AG04450 (cell line): ENCODE measurements around the gene CDS2. TPM values are rescaled to one million over a fixed set of nuclear protein-coding genes. Genes with fewer than 3 reads are reported as not detected.

Source experiments
- CTCF ChIA-PET: fragments of 300-600, 350-600 bp; formaldehyde crosslinking; extraction: SDS; loops from one replicate; lab custom pipeline; 2022; ENCODE audit warnings: antibody characterized with exemption, inconsistent platforms; lab: Charles Lee
- POLR2A ChIA-PET: fragments of 350-600 bp; formaldehyde crosslinking; extraction: SDS; loops from one replicate; lab custom pipeline; 2021; ENCODE audit warnings: antibody characterized with exemption, inconsistent platforms; lab: Yijun Ruan, JAX
- DNase-seq: peaks from one replicate; pipeline ENCODE4 v3.0.0-alpha.2; 2011; ENCODE audit warnings: low read depth, low spot score
- H3K27ac ChIP-seq: one replicate; pipeline ENCODE4 v1.5.1; 2012; ENCODE audit warnings: low read depth, low read length, control low read depth
- H3K27me3 ChIP-seq: one replicate; pipeline ENCODE4 v1.6.0; 2012; ENCODE audit warnings: low read length; ENCODE audit not compliant: control insufficient read depth, insufficient read depth
- H3K4me3 ChIP-seq: 2 replicates; pipeline ENCODE4 v1.5.1; 2011; ENCODE audit warnings: mild to moderate bottlenecking, low read depth, low read length, control low read depth
- H3K9me3 ChIP-seq: 2 replicates; pipeline ENCODE4 v1.5.1; 2012; ENCODE audit warnings: low read length; ENCODE audit not compliant: control insufficient read depth, insufficient read depth
- CTCF ChIP-seq: IDR thresholded peaks from 2 replicates; pipeline ENCODE4 v1.5.1; 2011; ENCODE audit warnings: low read depth, low read length, control low read depth, inconsistent platforms
- polyA plus RNA-seq: library from polyadenylated mRNA; depleted of rRNA; stranded (reverse); fragments of >200 nt; gene quantifications from 2 replicates; pipeline ENCODE4 v1.2.3, GENCODE V29; 2011

Gene CDS2
- polyA plus RNA-seq, 1 experiment: 48.7 TPM

GRCh38 chr20:5104479-5104878 is 22.3 kb upstream of the CDS2 start:
- Histone ChIP-seq H3K9me3 (no peaks in the 10 kb centered on the region), H3K4me3 (no peak overlapping the region), H3K27ac (no peak overlapping the region), H3K27me3 (no peaks in the 10 kb centered on the region)
- DNase-seq: no peak
- CTCF ChIA-PET: no interaction called here
- POLR2A ChIA-PET: no interaction called here
- no peak for TF ChIP-seq CTCF

- Histone ChIP-seq H3K9me3 (no peaks in the 10 kb centered on the region; the same call in 1 of the 2 replicates), H3K4me3 (no peak overlapping the region), H3K27me3 (no peaks in the 10 kb centered on the region), H3K27ac (no peak overlapping the region)
- TF ChIP-seq CTCF: no peak
- ChIA-PET POLR2A (no interaction called here), CTCF (interaction anchor here (1.4 kb wide), 1 partner anchor 83 kb away, joined by 6 read pairs; no protein-coding TSS in a partner anchor)
- no peak for DNase-seq
Observed at GRCh38 chr20:5109276-5109675, 17.5 kb upstream of the CDS2 start.

GRCh38 chr20:5113615-5113986 is 13.2 kb upstream of the CDS2 start:
- no peak for DNase-seq
- no peaks in the 10 kb centered on the region for H3K27me3 ChIP-seq
- no peaks in the 10 kb centered on the region; the same call in 1 of the 2 replicates for H3K9me3 ChIP-seq
- peak overlapping the region; percentile 96 for H3K4me3 ChIP-seq
- TF ChIP-seq CTCF: no peak
- H3K27ac ChIP-seq: peak overlapping the region; percentile 76
- ChIA-PET CTCF (no interaction called here), POLR2A (no interaction called here)

GRCh38 chr20:5114403-5114802 is 12.4 kb upstream of the CDS2 start:
- Histone ChIP-seq H3K9me3 (peaks cover under 1% of the 10 kb centered on the region; the same call in 1 of the 2 replicates), H3K4me3 (no peak overlapping the region), H3K27me3 (no peaks in the 10 kb centered on the region), H3K27ac (no peak overlapping the region)
- ChIA-PET CTCF (interaction anchor here (0.7 to 1.8 kb wide), 2 partner anchors 14 to 146 kb away, joined by 3 to 11 read pairs; no protein-coding TSS in a partner anchor), POLR2A (no interaction called here)
- no peak for DNase-seq
- no peak for TF ChIP-seq CTCF

- no peak overlapping the region for H3K4me3 ChIP-seq
- CTCF ChIA-PET: interaction anchor here (1.1 kb wide), 1 partner anchor 16 kb away, joined by 4 read pairs; no protein-coding TSS in a partner anchor
Observed at GRCh38 chr20:5116875-5117274, 9.9 kb upstream of the CDS2 start.

More at GRCh38 chr20:5116875-5117274, 9.9 kb upstream of the CDS2 start:
- TF ChIP-seq CTCF: no peak
- Histone ChIP-seq H3K27me3 (no peaks in the 10 kb centered on the region), H3K9me3 (peaks cover 3% of the 10 kb centered on the region; the same call in 1 of the 2 replicates), H3K27ac (no peak overlapping the region)
- POLR2A ChIA-PET: no interaction called here
- no peak for DNase-seq
